Parathyroid adenoma (tissue), 2 donors: ENCODE data around the gene CDC42EP2.

ENCODE experiments used
- H2AFZ ChIP-seq: fragments of 300-600 bp; sonication (generic); one replicate; pipeline ENCODE4 v1.7.0; 2017; ENCODE audit warnings: antibody characterized with exemption, mild to moderate bottlenecking
- H3K27ac ChIP-seq: fragments of 300-600 bp; sonication (generic); one replicate; pipeline ENCODE4 v1.7.0; 2017
- H3K27me3 ChIP-seq: fragments of 300-600 bp; sonication (generic); one replicate; pipeline ENCODE4 v1.7.0; 2017; ENCODE audit warnings: low read length; ENCODE audit not compliant: control insufficient read depth, insufficient read depth
- H3K36me3 ChIP-seq: fragments of 300-600 bp; sonication (generic); one replicate; pipeline ENCODE4 v1.7.0; 2017; ENCODE audit warnings: low read length; ENCODE audit not compliant: control insufficient read depth, insufficient read depth
- H3K4me1 ChIP-seq: fragments of 300-600 bp; sonication (generic); one replicate; pipeline ENCODE4 v1.7.0; 2017; ENCODE audit warnings: control low read depth
- H3K4me2 ChIP-seq: fragments of 300-600 bp; sonication (generic); one replicate; pipeline ENCODE4 v1.7.0; 2017; ENCODE audit warnings: low read length
- H3K4me3 ChIP-seq: fragments of 300-600 bp; sonication (generic); one replicate; pipeline ENCODE4 v1.7.0; 2017; ENCODE audit warnings: low read depth, low read length
- H3K79me2 ChIP-seq: fragments of 300-600 bp; sonication (generic); one replicate; pipeline ENCODE4 v1.7.0; 2017; ENCODE audit warnings: control low read depth
- H3K9ac ChIP-seq: fragments of 300-600 bp; sonication (generic); one replicate; pipeline ENCODE4 v1.7.0; 2017; ENCODE audit warnings: mild to moderate bottlenecking
- H3K9me3 ChIP-seq: fragments of 300-600 bp; sonication (generic); one replicate; pipeline ENCODE4 v1.7.0; 2017; ENCODE audit warnings: low read length; ENCODE audit not compliant: control insufficient read depth
- CTCF ChIP-seq: fragments of 300-600 bp; sonication (generic); IDR thresholded peaks from one replicate; pipeline ENCODE4 v1.7.0; 2017; ENCODE audit warnings: antibody characterized with exemption, mild to moderate bottlenecking
- donor health status: primary hyperparathyroidism.

CDC42EP2 gene

GRCh38 chr11:65356394-65356972, 41.8 kb downstream of the CDC42EP2 start:
- Histone ChIP-seq H3K4me3 (no peak overlapping the region), H3K36me3 (no peaks in the 10 kb centered on the region), H3K4me1 (no peaks in the 10 kb centered on the region), H2AFZ (no peak overlapping the region), H3K27me3 (no peaks in the 10 kb centered on the region), H3K27ac (no peak overlapping the region), H3K9ac (no peak overlapping the region), H3K9me3 (no peaks in the 10 kb centered on the region), H3K4me2 (no peak overlapping the region), H3K79me2 (no peaks in the 10 kb centered on the region)
- no peak for TF ChIP-seq CTCF

GRCh38 chr11:65357856-65358356, 43.2 kb downstream of the CDC42EP2 start:
- H3K36me3 ChIP-seq = no peaks in the 10 kb centered on the region
- H3K4me2 ChIP-seq = no peak overlapping the region

GRCh38 chr11:65362320-65362931, 47.8 kb downstream of the CDC42EP2 start:
- no peak overlapping the region for H3K27ac ChIP-seq

More at GRCh38 chr11:65357856-65358356, 43.2 kb downstream of the CDC42EP2 start:
- Histone ChIP-seq H3K9me3 (no peaks in the 10 kb centered on the region), H2AFZ (no peak overlapping the region), H3K27me3 (no peaks in the 10 kb centered on the region), H3K4me1 (no peaks in the 10 kb centered on the region), H3K9ac (no peak overlapping the region), H3K4me3 (no peak overlapping the region), H3K27ac (no peak overlapping the region), H3K79me2 (no peaks in the 10 kb centered on the region)
- TF ChIP-seq CTCF = no peak

GRCh38 chr11:65362966-65363365, 48.3 kb downstream of the CDC42EP2 start:
- peaks cover 7% of the 10 kb centered on the region for H3K79me2 ChIP-seq
- H3K27ac ChIP-seq = no peak overlapping the region

More at GRCh38 chr11:65362320-65362931, 47.8 kb downstream of the CDC42EP2 start:
- Histone ChIP-seq H2AFZ (no peak overlapping the region), H3K9ac (no peak overlapping the region), H3K27me3 (no peaks in the 10 kb centered on the region), H3K4me2 (no peak overlapping the region), H3K79me2 (peaks cover 7% of the 10 kb centered on the region), H3K9me3 (no peaks in the 10 kb centered on the region), H3K4me1 (no peaks in the 10 kb centered on the region), H3K36me3 (no peaks in the 10 kb centered on the region), H3K4me3 (no peak overlapping the region)
- no peak for TF ChIP-seq CTCF

More at GRCh38 chr11:65362966-65363365, 48.3 kb downstream of the CDC42EP2 start:
- no peaks in the 10 kb centered on the region for H3K27me3 ChIP-seq
- H2AFZ ChIP-seq = no peak overlapping the region
- no peak overlapping the region for H3K4me2 ChIP-seq
- H3K36me3 ChIP-seq = no peaks in the 10 kb centered on the region
- no peaks in the 10 kb centered on the region for H3K4me1 ChIP-seq
- no peak overlapping the region for H3K4me3 ChIP-seq
- H3K9me3 ChIP-seq = no peaks in the 10 kb centered on the region
- no peak for TF ChIP-seq CTCF
- no peak overlapping the region for H3K9ac ChIP-seq
